ENCODE measurements around the gene TMEM11.

GRCh38 chr17:21186399-21187187 lies 27.4 kb downstream of the TMEM11 start:
- no peak for TF ChIP-seq POLR2A (IDR thresholded peaks at IDR 0.05; ENCODE audit: low read length)
- TF ChIP-seq GATA1 (IDR thresholded peaks at IDR 0.05; ENCODE audit: low read depth, low read length) = no peak

Data from erythroblast (primary cell).